SK-MEL-5 (cell line): ENCODE data around the gene MAGEA2. TPM values are rescaled to one million over a fixed set of nuclear protein-coding genes. Genes with fewer than 3 reads are reported as not detected.
"Not testable (repeated sequence)": the region's sequence is repeated elsewhere in the genome, so short reads cannot be mapped to it uniquely, and the experiment has no call there.

Experiments
- DNase-seq: peaks from one replicate; pipeline ENCODE4 v3.0.0-alpha.2; 2016; ENCODE audit warnings: low read depth, low spot score
- in situ Hi-C: cut with HindIII; loops from 2 replicates; pipeline ENCODE4 v1.10.0; 2016; ENCODE audit warnings: low sequenced_read_pairs, high pct_unique_total_duplicates, low pct_unique_long_range_greater_than_20kb
- polyA plus RNA-seq, 2 experiments: library from polyadenylated mRNA; depleted of rRNA; stranded (reverse); fragments of >200 nt; gene quantifications; 2 replicates each; pipeline ENCODE4 v1.2.3, GENCODE V29; 2015
- total RNA-seq: library from RNA; depleted of rRNA; stranded (reverse); fragments of >200 nt; shearing (Covaris generic); gene quantifications from 2 replicates; pipeline ENCODE4 v1.2.3, GENCODE V29; 2014; rRNA removed

The MAGEA2 gene
- 67.5 and 73.1 TPM in 2 replicates for total RNA-seq
- 65.2 and 78.5 TPM in 2 replicates for polyA plus RNA-seq (2015; cell fraction: cytosol; rRNA removed)
- polyA plus RNA-seq (2015; cell fraction: nucleus; rRNA removed) = 5.9 and 27.1 TPM in 2 replicates

DNA sequence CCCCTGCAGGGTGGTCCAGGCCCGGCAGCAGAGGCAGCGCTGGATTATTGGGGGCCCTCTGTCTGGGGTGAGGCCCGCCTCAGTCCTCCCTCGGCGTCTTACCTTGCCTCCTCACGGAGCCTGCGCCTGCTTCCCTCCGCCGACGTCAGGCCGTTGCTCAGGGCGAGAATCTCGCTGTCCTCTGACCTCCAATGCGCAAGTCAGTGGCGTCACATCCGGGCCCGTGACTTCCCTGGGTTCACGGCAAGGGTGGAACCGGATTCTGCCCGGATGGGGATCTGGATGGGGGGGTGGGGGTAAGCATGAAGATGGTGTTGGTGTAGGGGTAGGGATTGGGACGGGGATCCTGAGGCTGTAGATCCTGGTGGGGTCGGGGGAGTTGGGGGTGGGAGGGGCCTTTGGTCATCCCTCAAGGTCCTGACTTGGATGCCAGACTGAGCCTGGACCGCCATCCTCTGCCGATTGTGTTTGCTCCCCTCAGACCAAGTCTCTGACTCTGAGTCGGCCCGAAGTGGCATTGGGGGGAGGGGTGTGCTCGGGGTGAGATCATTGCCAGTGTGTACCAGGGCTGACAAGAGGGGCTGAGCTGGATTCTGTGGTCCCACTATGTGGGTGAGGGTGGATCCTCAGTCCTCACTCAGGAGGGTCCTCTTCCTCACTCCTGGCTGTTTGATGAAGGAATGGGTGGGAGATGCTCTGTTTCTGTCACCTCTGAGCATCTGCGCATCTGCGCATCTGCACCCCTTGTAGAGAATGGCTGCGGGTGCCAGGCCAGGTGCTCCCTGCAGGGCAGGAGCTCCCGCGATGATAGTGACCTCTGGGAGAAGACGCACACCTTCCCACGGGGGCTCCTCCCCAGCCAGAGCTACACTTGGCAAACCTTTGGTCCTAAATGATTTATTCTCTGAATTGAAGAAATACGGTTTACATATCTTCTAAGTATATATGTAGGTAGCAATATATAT is at the start of gene MAGEA2:
MAGEA2 (minus strand) TSS at position 157 of the 965 bp plus-strand sequence. CDS start 2,479 bp downstream, outside the sequence.
- in situ Hi-C loops, DNase-seq: not testable (repeated sequence)

GRCh38 chrX:152798945-152799344 is 45.3 kb upstream of the MAGEA2 start:
- in situ Hi-C loops = no loop called here
- no peak for DNase-seq

DNA sequence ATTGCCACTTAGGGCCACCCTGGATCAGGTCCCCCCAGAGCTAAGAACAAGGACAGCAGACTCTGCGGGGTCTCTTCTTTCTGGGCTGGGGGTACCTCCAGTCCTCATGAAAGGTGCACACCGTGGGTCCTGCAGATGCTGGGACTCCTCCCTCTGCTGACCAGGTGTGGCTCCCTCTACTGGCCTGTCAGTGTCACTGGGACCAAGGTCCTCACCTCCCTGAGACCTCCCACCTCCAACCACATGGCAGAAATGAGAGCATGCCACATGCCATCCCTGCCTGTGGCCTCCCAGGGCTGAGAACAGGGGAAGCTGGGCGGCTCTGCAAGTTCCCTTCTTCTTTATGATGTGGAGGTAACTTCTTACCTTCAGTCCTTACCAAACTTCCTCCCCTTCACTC is 33.4 kb upstream of the MAGEA2 start:
- in situ Hi-C loops, DNase-seq: not testable (repeated sequence)

- DNase-seq, in situ Hi-C loops: not testable (repeated sequence)
Measured at GRCh38 chrX:152769549-152770289, 16.1 kb upstream of the MAGEA2 start, which contains the start of gene MAGEA6. Gene MAGEA6, minus strand, starts transcription at chrX:152769689. Its CDS starts 2,039 bp downstream, at chrX:152767650.

DNA sequence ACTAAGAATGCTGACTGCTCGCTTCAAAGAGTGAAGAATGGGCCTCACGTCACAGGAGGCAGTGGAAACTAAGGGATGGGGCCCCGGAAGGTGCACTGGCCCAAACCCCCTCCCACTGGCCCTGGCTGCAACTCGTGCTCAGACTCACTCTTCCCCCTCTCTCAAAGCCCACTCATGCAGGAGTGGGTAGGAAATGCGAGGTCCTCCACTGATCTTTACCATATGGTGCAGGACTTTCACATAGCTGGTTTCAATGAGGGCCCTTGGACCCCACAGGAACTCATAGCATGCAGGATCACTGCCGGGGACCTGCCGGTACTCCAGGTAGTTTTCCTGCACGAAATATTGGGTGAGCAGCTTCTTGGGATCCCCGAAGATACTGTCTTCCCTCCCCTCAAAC is 12.9 kb upstream of the MAGEA2 start:
- in situ Hi-C loops, DNase-seq: not testable (repeated sequence)

DNA sequence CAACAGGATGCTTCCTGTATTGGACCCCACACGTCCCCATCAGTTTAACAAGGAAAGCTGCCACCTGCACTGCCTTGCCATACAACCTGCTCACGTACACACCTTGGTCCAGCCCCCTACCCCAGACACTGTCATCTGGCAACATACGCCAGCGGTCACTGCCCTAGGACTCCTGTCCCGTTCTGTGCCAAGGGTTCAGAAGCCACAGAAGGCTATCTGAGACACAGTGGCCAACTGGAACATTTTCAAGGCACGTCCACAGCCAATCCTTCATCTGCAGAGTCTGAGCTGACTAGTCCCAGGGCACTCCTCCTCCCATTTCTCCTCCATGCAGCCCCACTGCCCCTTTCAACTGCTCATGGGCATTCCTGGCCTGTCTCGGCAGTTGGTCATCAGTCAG is 7.9 kb upstream of the MAGEA2 start:
- in situ Hi-C loops, DNase-seq: not testable (repeated sequence)

- in situ Hi-C loops, DNase-seq: not testable (repeated sequence)
Measured at GRCh38 chrX:152759544-152759943, 5.9 kb upstream of the MAGEA2 start.

DNA sequence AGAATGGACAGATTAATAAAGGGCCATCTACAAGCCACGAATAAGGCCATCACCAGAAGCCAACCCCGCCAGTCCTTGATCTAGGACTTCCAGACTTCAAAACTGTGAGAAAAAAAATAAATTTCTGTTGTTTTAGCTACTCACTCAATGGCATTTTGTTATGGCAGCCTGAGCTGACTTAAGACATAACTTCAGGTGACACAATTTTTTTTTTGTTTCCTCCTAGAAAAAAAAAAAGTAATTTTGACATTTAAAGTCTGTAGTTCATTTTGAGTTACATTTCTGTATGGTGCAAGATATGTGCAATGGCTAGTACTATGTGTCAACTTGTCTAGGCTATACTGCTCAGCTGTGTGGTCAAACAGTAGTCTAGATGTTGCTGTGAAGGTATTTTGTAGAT is 5.3 kb upstream of the MAGEA2 start, which contains the start of gene CSAG3:
CSAG3 (plus strand) TSS at position 301 of the 400 bp plus-strand sequence.
- in situ Hi-C loops = not testable (repeated sequence)

GRCh38 chrX:152754871-152755270 is 1.2 kb upstream of the MAGEA2 start:
- DNase-seq, in situ Hi-C loops: not testable (repeated sequence)

More for the DNA sequence above, 5.3 kb upstream of the MAGEA2 start, which contains the start of gene CSAG3:
- not testable (repeated sequence) for DNase-seq

DNA sequence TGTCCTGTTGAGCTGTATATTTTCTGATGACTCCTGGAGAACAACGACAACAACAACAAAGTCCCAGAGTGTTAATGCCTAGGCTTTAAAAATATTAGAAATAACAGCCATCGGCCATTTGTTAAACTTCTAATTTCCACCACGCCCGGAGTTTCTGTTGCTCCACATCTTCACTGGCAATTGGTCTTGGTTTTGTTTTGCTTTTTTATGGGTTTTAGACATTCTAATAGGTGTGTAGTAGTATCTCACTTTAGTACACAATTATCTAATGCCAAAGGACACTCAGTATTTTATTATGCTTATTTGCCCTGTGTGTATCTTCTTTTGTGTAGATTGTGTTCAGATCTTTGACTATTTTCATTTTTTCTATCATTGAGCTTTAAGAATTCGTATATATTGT is 15.1 kb downstream of the MAGEA2 start:
- DNase-seq = no peak
- in situ Hi-C loops = no loop called here

DNA sequence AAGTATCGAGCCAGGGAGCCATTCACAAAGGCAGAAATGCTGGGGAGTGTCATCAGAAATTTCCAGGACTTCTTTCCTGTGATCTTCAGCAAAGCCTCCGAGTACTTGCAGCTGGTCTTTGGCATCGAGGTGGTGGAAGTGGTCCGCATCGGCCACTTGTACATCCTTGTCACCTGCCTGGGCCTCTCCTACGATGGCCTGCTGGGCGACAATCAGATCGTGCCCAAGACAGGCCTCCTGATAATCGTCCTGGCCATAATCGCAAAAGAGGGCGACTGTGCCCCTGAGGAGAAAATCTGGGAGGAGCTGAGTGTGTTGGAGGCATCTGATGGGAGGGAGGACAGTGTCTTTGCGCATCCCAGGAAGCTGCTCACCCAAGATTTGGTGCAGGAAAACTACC is 17.1 kb downstream of the MAGEA2 start:
- in situ Hi-C loops, DNase-seq: not testable (repeated sequence)

DNA sequence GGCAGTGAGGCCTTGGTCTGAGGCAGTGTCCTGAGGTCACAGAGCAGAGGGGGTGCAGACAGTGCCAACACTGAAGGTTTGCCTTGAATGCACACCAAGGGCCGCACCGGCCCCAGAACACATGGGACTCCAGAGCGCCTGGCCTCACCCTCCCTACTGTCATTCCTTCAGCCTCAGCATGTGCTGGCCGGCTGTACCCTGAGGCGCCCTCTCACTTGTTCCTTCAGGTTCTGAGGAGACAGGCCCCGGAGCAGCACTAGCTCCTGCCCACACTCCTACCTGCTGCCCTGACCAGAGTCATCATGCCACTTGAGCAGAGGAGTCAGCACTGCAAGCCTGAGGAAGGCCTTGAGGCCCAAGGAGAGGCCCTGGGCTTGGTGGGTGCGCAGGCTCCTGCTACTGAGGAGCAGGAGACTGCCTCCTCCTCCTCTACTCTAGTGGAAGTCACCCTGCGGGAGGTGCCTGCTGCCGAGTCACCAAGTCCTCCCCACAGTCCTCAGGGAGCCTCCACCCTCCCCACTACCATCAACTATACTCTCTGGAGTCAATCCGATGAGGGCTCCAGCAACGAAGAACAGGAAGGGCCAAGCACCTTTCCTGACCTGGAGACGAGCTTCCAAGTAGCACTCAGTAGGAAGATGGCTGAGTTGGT is 17.7 kb downstream of the MAGEA2 start:
- in situ Hi-C loops = no loop called here
- no peak for DNase-seq

GRCh38 chrX:152735101-152735500 is 18.5 kb downstream of the MAGEA2 start:
- in situ Hi-C loops = no loop called here
- no peak for DNase-seq

- in situ Hi-C loops, DNase-seq: not testable (repeated sequence)
Measured at GRCh38 chrX:152734143-152734858, 19.3 kb downstream of the MAGEA2 start.

- peak; percentile 85 for DNase-seq
- in situ Hi-C loops = no loop called here
Measured at GRCh38 chrX:152733261-152733975, 20.2 kb downstream of the MAGEA2 start, which contains the start of the genes CSAG1 and MAGEA12. Gene CSAG1, minus strand, starts transcription at chrX:152733721. Its CDS starts 1,261 bp downstream, at chrX:152732460. Gene MAGEA12, plus strand, starts transcription at chrX:152733757. Its CDS starts 2,405 bp downstream, at chrX:152736162.

DNA sequence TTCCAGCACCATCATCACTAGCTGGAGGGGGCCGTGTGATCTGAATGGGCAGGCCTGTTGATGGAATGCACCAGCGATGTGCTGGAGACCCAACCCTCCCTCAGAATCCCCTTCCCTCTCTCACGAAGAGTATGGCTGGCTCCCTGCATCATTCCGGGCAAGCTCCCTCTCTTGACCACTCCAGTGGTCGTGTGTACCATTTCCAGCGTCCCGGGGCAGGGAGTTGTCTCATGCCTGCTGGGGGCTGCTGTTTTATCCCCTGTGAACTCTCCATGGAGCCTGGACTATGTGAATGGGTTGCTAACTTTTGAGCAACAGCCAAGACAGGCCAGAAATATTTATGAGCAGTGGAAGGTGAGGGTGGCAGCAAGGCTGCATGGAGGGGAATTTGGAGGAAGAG is 28.2 kb downstream of the MAGEA2 start:
- no peak for DNase-seq
- in situ Hi-C loops = no loop called here
